HG03457 (cell line): ENCODE results near the gene CLTA.
"Not testable (repeated sequence)": the region's sequence is repeated elsewhere in the genome, so short reads cannot be mapped to it uniquely, and the experiment has no call there.

Experiments
- ATAC-seq: cut with Tn5 transposase; IDR thresholded peaks from one replicate; pipeline ENCODE4 v1.9.1; 2021; ENCODE audit warnings: moderate number of reproducible peaks; ENCODE audit not compliant: unreplicated experiment

The CLTA gene

DNA sequence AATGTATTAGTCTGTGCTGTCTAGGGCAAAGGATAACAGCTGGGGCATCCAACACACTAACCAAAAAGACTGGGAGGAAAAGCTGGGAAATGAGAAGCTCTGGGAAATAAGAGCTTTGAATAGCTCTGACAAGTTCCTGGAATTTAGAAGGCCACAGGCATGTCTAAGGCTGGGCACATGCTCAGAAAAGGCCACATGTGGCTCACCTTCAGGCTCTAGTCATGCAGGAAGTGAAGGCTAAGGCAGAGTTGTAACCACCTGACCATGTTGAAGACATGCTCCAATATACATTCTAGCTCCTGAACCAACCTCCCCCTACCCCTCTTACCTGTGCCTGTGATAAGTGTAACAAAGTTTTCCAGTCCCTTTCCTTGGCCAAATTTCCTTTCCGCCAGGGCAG, 31.7 kb downstream of the CLTA start:
- no peak for ATAC-seq

DNA sequence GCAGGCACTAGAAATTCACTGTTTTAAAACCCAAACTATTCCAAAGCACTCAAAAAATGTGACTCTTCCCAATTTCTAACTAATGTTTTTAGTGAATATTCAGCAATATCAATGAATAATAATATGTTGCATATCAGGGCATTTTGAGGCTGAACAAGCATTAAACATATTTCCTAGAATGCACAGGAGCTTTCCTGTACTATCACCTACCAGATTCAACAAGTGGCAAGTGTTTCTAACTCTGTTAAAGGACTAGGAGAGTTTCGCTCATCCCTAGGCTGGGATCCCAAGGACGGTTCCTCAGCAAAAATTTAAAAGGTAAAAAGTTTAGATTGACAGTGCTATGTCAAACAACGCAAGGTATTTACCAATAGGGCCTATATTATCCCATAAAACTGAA, 46.5 kb downstream of the CLTA start:
- no peak for ATAC-seq

DNA sequence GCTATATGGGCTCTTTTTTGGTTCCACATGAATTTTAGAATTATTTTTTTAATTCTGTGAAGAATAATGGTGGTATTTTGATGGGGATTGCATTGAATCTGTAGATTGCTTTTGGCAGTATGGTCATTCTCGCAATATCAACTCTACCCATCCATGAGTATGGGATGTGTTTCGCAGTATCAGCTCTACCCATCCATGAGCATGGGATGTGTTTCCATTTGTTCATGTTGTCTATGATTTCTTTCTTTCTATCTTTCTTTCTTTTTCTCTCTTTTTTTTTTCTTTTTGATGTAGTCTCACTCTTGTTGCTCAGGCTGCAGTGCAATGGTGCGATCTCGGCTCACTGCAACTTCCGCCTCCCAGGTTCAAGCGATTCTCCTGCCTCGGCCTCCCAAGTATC, 48.5 kb downstream of the CLTA start:
- ATAC-seq, result not testable (repeated sequence)

DNA sequence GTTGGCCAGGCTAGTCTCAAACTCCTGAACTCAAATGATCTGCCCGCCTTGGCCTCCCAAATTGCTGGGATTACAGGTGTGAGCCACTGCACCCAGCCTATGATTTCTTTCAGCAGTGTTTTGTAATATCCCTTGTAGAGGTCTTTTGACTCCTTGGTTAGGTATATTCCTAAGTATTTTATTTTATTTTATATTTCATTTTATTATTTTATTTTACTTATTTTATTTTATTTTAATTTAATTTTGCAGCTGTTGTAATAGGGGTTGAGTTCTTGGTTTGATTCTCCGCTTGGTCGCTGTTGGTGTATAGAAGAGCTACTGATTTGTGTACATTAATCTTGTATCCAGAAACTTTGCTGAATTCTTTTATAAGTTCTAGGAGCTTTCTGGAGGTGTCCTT, 49.0 kb downstream of the CLTA start:
- ATAC-seq, result not testable (repeated sequence)

DNA sequence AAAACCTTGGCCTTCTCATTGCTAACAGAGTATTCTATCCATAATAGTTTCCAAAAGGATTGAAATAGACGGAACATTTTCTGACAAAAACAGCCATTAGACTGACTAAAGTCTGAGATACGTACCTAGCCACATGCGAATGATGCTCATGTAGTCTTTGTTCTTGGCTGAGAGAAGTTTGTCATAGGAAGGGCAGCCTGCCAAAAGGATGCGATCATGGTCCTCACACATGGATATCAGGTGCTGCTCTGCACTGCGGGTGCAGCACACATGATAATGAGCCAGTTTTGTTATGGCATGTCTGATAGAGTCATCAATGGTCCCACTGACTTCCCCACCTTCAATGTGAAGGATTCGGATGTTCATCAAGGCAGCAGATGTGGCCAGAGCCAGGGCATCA, 55.2 kb downstream of the CLTA start:
- ATAC-seq, result no peak

GRCh38 chr9:36247356-36247755, 56.6 kb downstream of the CLTA start:
- ATAC-seq, result no peak

DNA sequence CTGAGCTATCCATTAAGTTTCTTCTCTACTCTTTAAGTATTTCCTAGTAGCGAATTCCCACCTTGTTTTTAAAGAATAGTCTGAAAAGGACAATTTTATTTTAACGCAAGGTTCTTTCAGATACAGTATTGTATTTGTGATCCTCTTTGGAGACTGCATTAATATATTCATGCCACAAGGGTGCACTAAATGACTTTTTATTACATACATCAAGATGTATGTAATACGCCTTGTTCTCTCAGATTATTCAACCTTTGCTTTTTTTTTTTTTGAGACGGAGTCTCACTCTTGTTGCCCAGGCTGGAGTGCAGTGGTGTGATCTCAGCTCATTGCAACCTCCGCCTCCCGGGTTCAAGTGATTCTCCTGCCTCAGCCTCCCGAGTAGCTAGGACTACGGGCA, 57.3 kb downstream of the CLTA start:
- ATAC-seq, result not testable (repeated sequence)

GRCh38 chr9:36249189-36249588, 58.5 kb downstream of the CLTA start:
- ATAC-seq, result no peak

DNA sequence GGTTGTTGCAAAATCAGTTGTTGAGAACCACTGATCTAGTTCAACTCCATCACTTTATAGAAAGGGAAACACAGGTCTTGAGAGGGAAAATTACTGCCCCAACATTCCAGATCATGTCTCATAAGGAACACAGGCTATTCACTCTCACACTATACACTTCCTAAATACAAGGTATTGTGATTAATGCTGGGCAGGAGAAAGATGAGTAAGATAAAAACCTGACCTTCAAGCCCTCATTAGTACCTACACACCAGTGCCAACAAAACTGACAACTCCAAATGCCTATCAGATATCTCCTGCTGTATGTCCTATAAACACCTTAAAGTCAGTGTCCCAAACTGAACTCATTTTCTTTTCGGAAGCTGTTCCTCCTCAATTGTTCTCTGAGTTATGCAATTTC, 59.4 kb downstream of the CLTA start:
- ATAC-seq, result no peak

DNA sequence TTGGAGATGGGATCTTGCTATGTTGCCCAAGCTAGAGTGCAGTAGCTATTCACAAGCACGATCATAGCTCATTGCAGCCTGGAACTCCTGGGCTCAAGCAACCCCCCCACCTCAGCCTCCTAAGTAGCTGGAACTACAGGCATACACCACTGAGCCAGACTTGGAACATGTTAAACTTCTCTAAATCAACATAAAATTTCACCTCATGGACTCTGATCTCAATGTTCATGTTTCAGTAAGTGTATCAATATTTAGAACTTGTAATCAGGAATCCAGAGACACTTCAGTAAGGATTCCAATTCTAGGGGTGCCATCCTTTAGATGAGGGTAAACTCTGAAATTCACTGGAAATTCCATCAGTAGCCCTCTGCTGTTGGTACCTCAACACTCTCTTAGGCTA, 60.7 kb downstream of the CLTA start:
- no peak for ATAC-seq

- ATAC-seq, result peak; percentile 74
Observed at GRCh38 chr9:36258208-36258995, 67.7 kb downstream of the CLTA start, which contains the start of gene GNE. Gene GNE (minus strand): TSS chr9:36258448. CDS start chr9:36249355, 9,093 bp downstream.

DNA sequence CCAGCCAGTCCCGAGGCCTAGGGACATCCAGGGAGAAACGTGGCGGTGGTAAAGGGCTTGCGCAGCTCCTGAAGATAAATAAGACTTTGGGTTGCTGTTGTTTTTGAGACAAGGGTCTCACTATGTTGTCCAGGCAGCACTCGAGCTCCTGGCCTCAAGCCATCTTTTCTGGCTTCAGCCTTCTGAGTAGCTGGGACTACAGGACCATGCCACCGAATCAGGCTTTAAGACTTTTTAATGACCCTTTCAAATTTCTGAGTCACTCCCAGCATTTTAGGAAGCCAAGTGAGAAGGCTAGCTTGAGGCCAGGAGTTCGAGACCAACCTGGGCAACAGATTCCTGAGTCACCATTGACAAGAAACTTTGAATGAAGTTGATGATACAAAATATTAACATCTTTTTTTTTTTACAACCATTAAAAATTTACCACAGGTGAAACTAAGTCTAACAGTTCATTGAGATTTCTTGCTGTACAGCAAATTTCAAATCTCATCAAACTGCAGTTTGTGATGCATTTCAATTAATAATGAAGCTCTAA, 68.3 kb downstream of the CLTA start:
- ATAC-seq, result no peak
